PC-9 (cell line): Measurements from ENCODE around the gene CD93. TPM values are rescaled to one million over a fixed set of nuclear protein-coding genes. Genes with fewer than 3 reads are reported as not detected.

Source experiments
- BruUV-seq: library from RNA; stranded (reverse); fragments of 400-500 nt; replicated peaks from 2 replicates; lab custom pipeline; 2021; lab: Mats Ljungman, UMichigan
- CTCF ChIA-PET: fragments of 300-600 bp; sonication (Branson Sonifier 250); formaldehyde crosslinking; loops from one replicate; lab custom pipeline; 2022; ENCODE audit warnings: antibody characterized with exemption; lab: Charles Lee
- POLR2A ChIA-PET: fragments of 300-600 bp; sonication (Branson Sonifier 250); formaldehyde crosslinking; loops from one replicate; lab custom pipeline; 2022; ENCODE audit warnings: antibody characterized with exemption; ENCODE audit not compliant: unreplicated experiment; lab: Charles Lee
- DNase-seq, 2 experiments: peaks; one replicate each; pipeline versions ENCODE4 v3.0.0 to v3.0.0-alpha.2; 2015 to 2022; ENCODE audit warnings: mixed read lengths in 1 of 2
- H2AFZ ChIP-seq: fragments of 200-600 bp; sonication (generic); 2 replicates; pipeline ENCODE4 v1.8.1; 2017; ENCODE audit warnings: antibody characterized with exemption
- H3F3A ChIP-seq: fragments of 200-600 bp; sonication (generic); 2 replicates; pipeline ENCODE4 v1.8.1; 2017; ENCODE audit warnings: antibody characterized with exemption, mild to moderate bottlenecking, low read depth; ENCODE audit not compliant: insufficient read depth
- H3K27ac ChIP-seq: fragments of 200-600 bp; sonication (generic); 2 replicates; pipeline ENCODE4 v1.6.1; 2016; ENCODE audit warnings: mixed run types
- H3K27me3 ChIP-seq: fragments of 200-600 bp; sonication (generic); 2 replicates; pipeline ENCODE4 v1.6.1; 2016; ENCODE audit warnings: low read depth, mixed run types; ENCODE audit not compliant: insufficient read depth
- H3K36me3 ChIP-seq: fragments of 200-600 bp; sonication (generic); 2 replicates; pipeline ENCODE4 v1.6.1; 2016; ENCODE audit warnings: low read depth, mixed run types
- H3K4me1 ChIP-seq: fragments of 200-600 bp; sonication (generic); replicated peaks from 2 replicates; pipeline ENCODE4 v1.6.1; 2016; ENCODE audit warnings: mixed run types; ENCODE audit not compliant: insufficient read depth
- H3K4me2 ChIP-seq: fragments of 200-600 bp; sonication (generic); 2 replicates; pipeline ENCODE4 v1.6.1; 2017; ENCODE audit warnings: mixed run types
- H3K4me3 ChIP-seq: fragments of 200-600 bp; sonication (generic); 2 replicates; pipeline ENCODE4 v1.6.1; 2016; ENCODE audit warnings: mixed run types
- H3K79me2 ChIP-seq: fragments of 200-600 bp; sonication (generic); 2 replicates; pipeline ENCODE4 v1.6.1; 2017; ENCODE audit warnings: low read depth, mixed run types
- H3K9me2 ChIP-seq: fragments of 200-600 bp; sonication (generic); 2 replicates; pipeline ENCODE4 v1.8.1; 2017; ENCODE audit warnings: mild to moderate bottlenecking; ENCODE audit not compliant: insufficient read depth
- H3K9me3 ChIP-seq: fragments of 200-600 bp; sonication (generic); 2 replicates; pipeline ENCODE4 v1.8.1; 2016; ENCODE audit warnings: low read depth; ENCODE audit not compliant: insufficient read depth
- H4K20me1 ChIP-seq: fragments of 200-600 bp; sonication (generic); 2 replicates; pipeline ENCODE4 v1.8.1; 2017; ENCODE audit not compliant: insufficient read depth
- CTCF ChIP-seq: fragments of 200-600 bp; sonication (generic); conservative IDR thresholded peaks from 2 replicates; pipeline ENCODE4 v1.6.1; 2017; ENCODE audit warnings: mixed run types, antibody characterized with exemption, mild to moderate bottlenecking, moderate library complexity
- EZH2 ChIP-seq: fragments of 200-600 bp; sonication (generic); IDR thresholded peaks from 2 replicates; pipeline ENCODE4 v1.8.0; 2017; ENCODE audit warnings: antibody characterized with exemption, low read depth
- intact Hi-C: fragments of 100-400 bp; cut with micrococcal nuclease; formaldehyde crosslinking; loops from one replicate; pipeline ENCODE4 v1.10.0; 2022; ENCODE audit not compliant: unreplicated experiment
- total RNA-seq: library from RNA; stranded (reverse); gene quantifications from 2 replicates; pipeline ENCODE4 v1.2.3, GENCODE V29; 2021

CD93 gene
- total RNA-seq, 1 experiment from 2014 or later, result 0.07 TPM

DNA sequence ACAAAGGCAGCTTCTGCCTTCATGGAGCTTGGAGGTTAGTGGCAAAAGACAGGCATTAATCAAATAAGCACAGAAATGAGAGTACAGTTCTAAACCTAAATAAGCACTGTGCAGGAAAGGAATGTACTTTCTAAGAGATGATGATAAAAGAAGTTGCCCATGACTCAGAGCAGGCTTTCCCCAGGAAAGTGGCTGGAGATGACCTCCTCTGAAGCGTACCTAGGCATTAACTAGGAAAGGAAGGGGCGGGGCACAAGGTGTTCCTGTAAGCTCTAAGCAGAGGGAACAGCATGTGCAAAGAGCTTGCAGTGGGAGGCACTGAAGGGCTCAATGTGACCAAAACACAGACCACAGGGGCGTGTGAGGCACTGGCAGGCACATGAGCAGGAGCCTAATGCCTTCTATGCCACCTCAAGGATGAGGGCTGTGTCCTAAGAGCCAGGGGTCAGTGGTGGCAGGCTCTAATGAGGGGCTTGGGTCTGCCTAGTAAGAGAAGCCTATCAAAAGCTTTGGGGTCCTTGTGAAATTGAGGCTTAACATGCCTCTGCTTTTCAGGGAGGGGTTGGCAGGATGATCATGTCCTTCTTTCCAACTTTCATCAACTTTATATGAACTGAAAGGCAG is 46.1 kb downstream of the CD93 start:
- H3K9me3 ChIP-seq, result no peaks in the 10 kb centered on the region
- peak in 1 of 2 experiments; percentile 46 for DNase-seq
- peaks cover 4% of the 10 kb centered on the region; the same call in 1 of the 2 replicates for H3F3A ChIP-seq
- no peaks in the 10 kb centered on the region for H4K20me1 ChIP-seq
- ChIA-PET POLR2A (no interaction called here), CTCF (no interaction called here)
- no peaks in the 10 kb centered on the region for H3K27me3 ChIP-seq
- H3K36me3 ChIP-seq, result no peaks in the 10 kb centered on the region
- no peaks in the 10 kb centered on the region for H3K9me2 ChIP-seq
- no peak overlapping the region for H2AFZ ChIP-seq
- H3K4me2 ChIP-seq, result no peak overlapping the region
- BruUV-seq, result no TSS peak
- intact Hi-C loops, result loop anchor here (10.0 kb wide), 1 partner anchor 705 kb away; no protein-coding TSS in a partner anchor
- TF ChIP-seq EZH2 (no peak), CTCF (no peak)
- peaks cover 8% of the 10 kb centered on the region; the same call in 1 of the 2 replicates for H3K4me1 ChIP-seq
- H3K79me2 ChIP-seq, result 0 out of 2 replicates have a peak, but pooled peaks cover under 1% of the 10 kb centered on the region
- H3K4me3 ChIP-seq, result no peak overlapping the region
- H3K27ac ChIP-seq, result no peak overlapping the region

DNA sequence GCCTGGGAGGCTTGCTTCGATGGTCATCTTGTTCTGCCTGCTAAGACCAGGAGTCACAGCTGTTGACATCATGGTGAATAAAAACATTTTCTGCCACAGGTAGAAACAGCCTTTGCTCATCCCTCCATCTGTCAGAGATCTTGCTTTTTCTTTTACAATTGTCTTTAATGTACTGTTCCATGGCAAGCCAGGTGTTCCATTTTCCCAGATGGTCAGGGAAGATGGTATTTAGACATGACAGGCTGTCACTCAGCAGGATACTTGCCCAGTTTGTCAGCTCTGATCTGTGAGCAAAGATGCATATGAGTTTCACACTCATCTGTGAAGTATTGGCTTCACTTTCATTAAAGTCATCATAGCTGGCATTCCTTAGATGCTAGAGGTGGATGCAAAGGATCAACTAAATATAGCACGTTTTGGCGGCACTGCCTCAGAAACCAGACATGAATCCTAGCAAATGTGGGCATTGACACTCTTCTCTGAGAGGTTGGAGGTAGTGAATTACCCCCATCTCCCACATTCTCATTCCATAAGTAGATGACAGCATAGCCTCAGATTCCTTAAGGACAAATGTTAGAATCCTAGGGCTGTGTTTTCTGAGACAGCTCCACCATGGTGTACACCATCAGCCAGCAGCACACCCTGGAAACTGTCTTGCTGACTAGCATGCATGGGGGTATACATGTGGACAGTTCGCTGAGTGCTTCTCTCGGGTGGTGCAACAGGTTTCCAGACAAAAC is 46.8 kb downstream of the CD93 start:
- Histone ChIP-seq H3K4me2 (no peak overlapping the region), H3K9me2 (no peaks in the 10 kb centered on the region), H3K79me2 (no peaks in the 10 kb centered on the region), H3K4me3 (no peak overlapping the region), H3F3A (peaks cover 4% of the 10 kb centered on the region; the same call in 1 of the 2 replicates), H3K36me3 (no peaks in the 10 kb centered on the region), H3K9me3 (no peaks in the 10 kb centered on the region), H3K4me1 (peaks cover 8% of the 10 kb centered on the region; the same call in 1 of the 2 replicates), H2AFZ (no peak overlapping the region), H3K27ac (no peak overlapping the region), H3K27me3 (no peaks in the 10 kb centered on the region), H4K20me1 (no peaks in the 10 kb centered on the region)
- ChIA-PET CTCF (no interaction called here), POLR2A (no interaction called here)
- no TSS peak for BruUV-seq
- TF ChIP-seq EZH2, result no peak
- no peak for TF ChIP-seq CTCF
- DNase-seq, result no peak
- intact Hi-C loops, result no loop called here

DNA sequence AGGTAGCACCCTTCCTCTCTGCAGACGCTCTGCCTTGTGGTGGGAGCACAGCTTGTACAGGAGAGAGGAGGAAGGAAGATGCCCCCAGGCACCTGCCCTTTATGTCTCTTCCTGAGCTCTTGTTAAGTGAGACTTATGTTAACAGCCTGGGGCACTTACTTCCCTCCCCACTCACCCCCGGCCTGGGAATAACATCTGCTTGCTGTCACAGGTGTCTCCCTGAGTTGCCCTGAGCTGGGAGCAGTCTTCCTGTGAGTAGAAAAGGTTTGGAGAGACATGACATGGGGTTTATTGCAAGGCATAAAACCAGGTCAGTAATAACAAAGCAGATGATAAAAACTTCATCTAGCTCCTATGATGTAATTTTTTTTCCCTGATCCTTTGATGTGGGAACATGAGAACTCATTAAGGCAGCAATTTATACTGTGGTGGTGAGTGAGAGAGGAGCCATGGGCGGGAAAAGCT is 49.1 kb downstream of the CD93 start:
- Histone ChIP-seq H3K27me3 (peaks cover 4% of the 10 kb centered on the region; the same call in 1 of the 2 replicates), H3K4me2 (no peak overlapping the region), H3K9me2 (no peaks in the 10 kb centered on the region), H3K9me3 (no peaks in the 10 kb centered on the region), H2AFZ (no peak overlapping the region), H3K27ac (no peak overlapping the region), H3K36me3 (no peaks in the 10 kb centered on the region), H3K4me3 (no peak overlapping the region), H4K20me1 (no peaks in the 10 kb centered on the region), H3F3A (peaks cover 4% of the 10 kb centered on the region; the same call in 1 of the 2 replicates), H3K79me2 (no peaks in the 10 kb centered on the region), H3K4me1 (peaks cover 8% of the 10 kb centered on the region; the same call in 1 of the 2 replicates)
- CTCF ChIA-PET, result no interaction called here
- POLR2A ChIA-PET, result interaction anchor here (0.6 kb wide), 1 partner anchor 914 kb away, joined by 7 read pairs; no protein-coding TSS in a partner anchor
- TF ChIP-seq CTCF, result no peak
- no peak for TF ChIP-seq EZH2
- intact Hi-C loops, result no loop called here
- DNase-seq, result no peak
- no TSS peak for BruUV-seq
